GM12873 (cell line): ENCODE measurements around the gene FFAR1.

Experiments
- CTCF ChIP-seq: IDR thresholded peaks from 2 replicates; pipeline ENCODE4 v1.5.1; 2012; ENCODE audit warnings: low read depth, mild to moderate bottlenecking, moderate library complexity, low read length, control low read depth; ENCODE audit not compliant: insufficient read depth; ENCODE audit errors: missing control alignments

Gene FFAR1

GRCh38 chr19:35310331-35310730 is 37.4 kb upstream of the FFAR1 start:
- TF ChIP-seq CTCF = no peak

- TF ChIP-seq CTCF = no peak
Observed at GRCh38 chr19:35310811-35311465, 36.8 kb upstream of the FFAR1 start.

GRCh38 chr19:35311901-35312665 is 35.6 kb upstream of the FFAR1 start:
- TF ChIP-seq CTCF = no peak

- no peak for TF ChIP-seq CTCF
Observed at GRCh38 chr19:35313587-35313986, 34.1 kb upstream of the FFAR1 start.

DNA sequence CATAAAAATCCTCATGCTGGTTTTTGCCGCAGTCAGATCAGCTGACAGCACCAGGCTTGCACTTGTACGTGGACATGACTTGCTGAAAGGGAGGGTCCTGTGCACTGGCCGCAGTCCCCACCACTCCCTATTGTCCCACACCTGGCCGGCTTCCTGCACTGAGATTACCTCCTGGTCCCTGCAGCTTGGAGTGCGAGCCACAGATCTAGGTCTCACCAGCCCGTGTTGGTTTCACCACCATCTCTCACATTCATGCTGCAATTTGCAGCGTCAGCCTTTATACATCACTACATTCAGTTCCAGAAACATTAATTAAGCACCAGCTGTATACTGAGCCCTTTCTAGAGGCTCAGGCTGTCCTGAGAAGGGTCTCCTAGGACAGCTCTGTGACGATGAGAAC is 33.7 kb upstream of the FFAR1 start:
- TF ChIP-seq CTCF = no peak

DNA sequence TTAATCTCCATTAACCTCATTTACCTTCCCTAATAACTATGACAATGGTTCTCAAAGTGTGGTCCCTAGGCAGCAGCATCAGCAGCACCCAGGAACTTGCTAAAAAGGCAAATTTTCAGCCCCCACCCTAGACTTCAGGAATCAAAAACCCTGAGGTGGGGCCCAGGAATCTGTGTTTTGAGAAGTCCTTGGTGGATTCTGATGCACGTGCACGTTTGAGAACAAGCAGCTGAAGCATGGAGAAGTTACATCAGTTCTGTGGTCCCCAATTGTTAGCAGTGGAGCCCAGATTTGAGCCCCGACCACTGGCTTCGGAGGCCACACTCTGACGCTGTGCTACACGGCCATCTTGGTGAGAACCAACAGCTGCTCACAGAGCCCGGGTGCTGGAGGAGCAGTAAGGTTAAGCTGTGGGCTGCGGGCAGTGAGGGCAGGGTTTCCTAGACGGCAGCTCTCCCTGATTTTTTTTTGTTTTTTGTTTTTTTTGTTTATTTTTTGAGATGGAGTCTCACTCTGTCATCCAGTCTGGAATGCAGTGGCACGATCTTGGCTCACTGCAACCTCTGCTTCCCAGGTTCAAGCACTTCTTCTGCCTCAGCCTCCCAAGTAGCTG is 32.7 kb upstream of the FFAR1 start:
- TF ChIP-seq CTCF = no peak

GRCh38 chr19:35315883-35316282 is 31.8 kb upstream of the FFAR1 start:
- no peak for TF ChIP-seq CTCF
